ENCODE measurements around the gene SP7. TPM values are rescaled to one million over a fixed set of nuclear protein-coding genes. Genes with fewer than 3 reads are reported as not detected.

Gene SP7
- total RNA-seq, 1 experiment from 2014 or later = not detected

DNA sequence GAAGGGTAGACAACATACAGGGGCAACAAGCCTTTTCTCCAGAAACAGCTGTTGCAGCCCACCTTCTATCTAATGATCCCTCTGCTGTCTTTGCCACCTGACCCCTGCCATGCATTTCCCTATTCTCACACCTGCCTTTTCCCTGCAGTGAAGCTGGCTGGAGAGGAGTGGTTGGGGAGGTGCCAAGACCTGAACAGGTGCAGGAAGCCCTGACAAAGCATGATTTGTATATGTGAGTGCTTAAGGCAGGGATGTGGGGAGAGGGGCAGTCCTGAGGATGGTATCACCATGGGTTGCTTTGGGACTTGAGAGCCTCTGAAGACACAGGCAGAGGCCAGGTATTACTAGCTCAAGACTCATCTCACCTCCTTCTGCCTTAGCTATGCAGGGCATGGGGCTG is 43.7 kb downstream of the SP7 start:
- DNase-seq (ENCODE audit: low read depth, low spot score) = no peak
- in situ Hi-C loops (cut with HindIII; ENCODE audit: low pct_unique_long_range_greater_than_20kb, low sequenced_read_pairs) = no loop called here
- BruUV-seq (replicated peaks) = no TSS peak
- Histone ChIP-seq H3K27me3 (ENCODE audit: control insufficient read depth, insufficient read depth, low read length) (no peaks in the 10 kb centered on the region), H3K27ac (ENCODE audit: low read length) (no peak overlapping the region), H3K9me3 (ENCODE audit: control insufficient read depth, insufficient read depth, low read depth, low read length) (no peaks in the 10 kb centered on the region), H3K4me1 (ENCODE audit: control insufficient read depth, insufficient read depth, low read length) (peaks cover 15% of the 10 kb centered on the region), H3K36me3 (ENCODE audit: control insufficient read depth, insufficient read depth, low read length) (peaks cover 8% of the 10 kb centered on the region), H3K4me3 (ENCODE audit: low read depth in 2 of 2, low read length in 2 of 2) (no peak overlapping the region)
- ATAC-seq = no peak
- ChIA-PET CTCF (interaction anchor here (0.6 to 1.0 kb wide), 2 partner anchors 26 to 129 kb away, joined by 3 to 7 read pairs; no protein-coding TSS in a partner anchor), POLR2A (no interaction called here)
- intact Hi-C loops (cut with micrococcal nuclease; ENCODE audit: unreplicated experiment) = no loop called here
- TF ChIP-seq, protein P1, sequence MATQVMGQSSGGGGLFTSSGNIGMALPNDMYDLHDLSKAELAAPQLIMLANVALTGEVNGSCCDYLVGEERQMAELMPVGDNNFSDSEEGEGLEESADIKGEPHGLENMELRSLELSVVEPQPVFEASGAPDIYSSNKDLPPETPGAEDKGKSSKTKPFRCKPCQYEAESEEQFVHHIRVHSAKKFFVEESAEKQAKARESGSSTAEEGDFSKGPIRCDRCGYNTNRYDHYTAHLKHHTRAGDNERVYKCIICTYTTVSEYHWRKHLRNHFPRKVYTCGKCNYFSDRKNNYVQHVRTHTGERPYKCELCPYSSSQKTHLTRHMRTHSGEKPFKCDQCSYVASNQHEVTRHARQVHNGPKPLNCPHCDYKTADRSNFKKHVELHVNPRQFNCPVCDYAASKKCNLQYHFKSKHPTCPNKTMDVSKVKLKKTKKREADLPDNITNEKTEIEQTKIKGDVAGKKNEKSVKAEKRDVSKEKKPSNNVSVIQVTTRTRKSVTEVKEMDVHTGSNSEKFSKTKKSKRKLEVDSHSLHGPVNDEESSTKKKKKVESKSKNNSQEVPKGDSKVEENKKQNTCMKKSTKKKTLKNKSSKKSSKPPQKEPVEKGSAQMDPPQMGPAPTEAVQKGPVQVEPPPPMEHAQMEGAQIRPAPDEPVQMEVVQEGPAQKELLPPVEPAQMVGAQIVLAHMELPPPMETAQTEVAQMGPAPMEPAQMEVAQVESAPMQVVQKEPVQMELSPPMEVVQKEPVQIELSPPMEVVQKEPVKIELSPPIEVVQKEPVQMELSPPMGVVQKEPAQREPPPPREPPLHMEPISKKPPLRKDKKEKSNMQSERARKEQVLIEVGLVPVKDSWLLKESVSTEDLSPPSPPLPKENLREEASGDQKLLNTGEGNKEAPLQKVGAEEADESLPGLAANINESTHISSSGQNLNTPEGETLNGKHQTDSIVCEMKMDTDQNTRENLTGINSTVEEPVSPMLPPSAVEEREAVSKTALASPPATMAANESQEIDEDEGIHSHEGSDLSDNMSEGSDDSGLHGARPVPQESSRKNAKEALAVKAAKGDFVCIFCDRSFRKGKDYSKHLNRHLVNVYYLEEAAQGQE (IDR thresholded peaks at IDR 0.05; ENCODE audit: insufficient read depth in 1 of 2, low read depth in 2 of 2, low read length in 1 of 2) = no peak
- TF ChIP-seq TCF7L2 (IDR thresholded peaks at IDR 0.05; ENCODE audit: low read depth, low read length) (no peak), POLR2AphosphoS5 (IDR thresholded peaks at IDR 0.05; ENCODE audit: low read depth, low read length) (no peak), SIN3A (IDR thresholded peaks at IDR 0.05; ENCODE audit: borderline replicate concordance, insufficient read depth, low read depth, low read length) (no peak)
- TF ChIP-seq, protein P2, sequence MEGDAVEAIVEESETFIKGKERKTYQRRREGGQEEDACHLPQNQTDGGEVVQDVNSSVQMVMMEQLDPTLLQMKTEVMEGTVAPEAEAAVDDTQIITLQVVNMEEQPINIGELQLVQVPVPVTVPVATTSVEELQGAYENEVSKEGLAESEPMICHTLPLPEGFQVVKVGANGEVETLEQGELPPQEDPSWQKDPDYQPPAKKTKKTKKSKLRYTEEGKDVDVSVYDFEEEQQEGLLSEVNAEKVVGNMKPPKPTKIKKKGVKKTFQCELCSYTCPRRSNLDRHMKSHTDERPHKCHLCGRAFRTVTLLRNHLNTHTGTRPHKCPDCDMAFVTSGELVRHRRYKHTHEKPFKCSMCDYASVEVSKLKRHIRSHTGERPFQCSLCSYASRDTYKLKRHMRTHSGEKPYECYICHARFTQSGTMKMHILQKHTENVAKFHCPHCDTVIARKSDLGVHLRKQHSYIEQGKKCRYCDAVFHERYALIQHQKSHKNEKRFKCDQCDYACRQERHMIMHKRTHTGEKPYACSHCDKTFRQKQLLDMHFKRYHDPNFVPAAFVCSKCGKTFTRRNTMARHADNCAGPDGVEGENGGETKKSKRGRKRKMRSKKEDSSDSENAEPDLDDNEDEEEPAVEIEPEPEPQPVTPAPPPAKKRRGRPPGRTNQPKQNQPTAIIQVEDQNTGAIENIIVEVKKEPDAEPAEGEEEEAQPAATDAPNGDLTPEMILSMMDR (IDR thresholded peaks at IDR 0.05) = no peak

DNA sequence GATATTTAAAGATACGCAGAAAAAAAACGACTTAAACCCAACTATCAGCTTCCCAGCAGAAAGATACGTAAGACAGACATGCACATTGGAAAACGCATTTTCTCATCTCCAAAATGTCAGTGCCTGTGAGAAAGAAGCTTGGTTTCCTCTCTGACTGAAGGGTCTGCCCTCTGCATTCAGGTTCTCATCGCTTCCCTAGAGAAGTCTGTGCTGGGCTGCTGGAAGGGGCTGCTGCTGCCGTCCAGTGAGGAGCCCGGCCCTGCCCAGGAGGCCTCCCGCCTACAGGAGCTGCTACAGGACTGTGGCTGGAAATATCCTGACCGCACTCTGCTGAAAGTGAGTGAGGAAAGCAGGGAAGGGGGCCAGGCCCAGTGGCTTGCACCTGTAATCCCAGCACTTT is 45.5 kb downstream of the SP7 start:
- CTCF ChIA-PET = interaction anchor here (0.6 to 1.4 kb wide), 3 partner anchors 8 to 93 kb away, joined by 3 to 4 read pairs (median 3); no protein-coding TSS in a partner anchor
- peaks cover 4% of the 10 kb centered on the region for H3K4me1 ChIP-seq (ENCODE audit: control insufficient read depth, insufficient read depth, low read length)
- ATAC-seq (no peak), DNase-seq (ENCODE audit: low read depth, low spot score) (no peak)
- H3K27ac ChIP-seq (ENCODE audit: low read length) = no peak overlapping the region
- TF ChIP-seq POLR2AphosphoS5 (IDR thresholded peaks at IDR 0.05; ENCODE audit: low read depth, low read length) = no peak
- TF ChIP-seq, protein P1 (IDR thresholded peaks at IDR 0.05; ENCODE audit: insufficient read depth in 1 of 2, low read depth in 2 of 2, low read length in 1 of 2) = no peak
- TF ChIP-seq TCF7L2 (IDR thresholded peaks at IDR 0.05; ENCODE audit: low read depth, low read length) = no peak
- TF ChIP-seq, protein P2 (IDR thresholded peaks at IDR 0.05) = no peak
- TF ChIP-seq SIN3A (IDR thresholded peaks at IDR 0.05; ENCODE audit: borderline replicate concordance, insufficient read depth, low read depth, low read length) = no peak
- in situ Hi-C loops (cut with HindIII; ENCODE audit: low pct_unique_long_range_greater_than_20kb, low sequenced_read_pairs) = no loop called here
- no peaks in the 10 kb centered on the region for H3K27me3 ChIP-seq (ENCODE audit: control insufficient read depth, insufficient read depth, low read length)
- BruUV-seq (replicated peaks) = no TSS peak
- H3K36me3 ChIP-seq (ENCODE audit: control insufficient read depth, insufficient read depth, low read length) = peaks cover 8% of the 10 kb centered on the region
- POLR2A ChIA-PET = no interaction called here
- H3K9me3 ChIP-seq (ENCODE audit: control insufficient read depth, insufficient read depth, low read depth, low read length) = no peaks in the 10 kb centered on the region
- no peak overlapping the region for H3K4me3 ChIP-seq (ENCODE audit: low read depth in 2 of 2, low read length in 2 of 2)
- intact Hi-C loops (cut with micrococcal nuclease; ENCODE audit: unreplicated experiment) = no loop called here

Measured in Panc1 (cell line).